PC-9 (cell line): ENCODE results near the gene ZSCAN25.

Experiments
- CTCF ChIP-seq: fragments of 200-600 bp; sonication (generic); conservative IDR thresholded peaks from 2 replicates; pipeline ENCODE4 v1.6.1; 2017; ENCODE audit warnings: mixed run types, antibody characterized with exemption, mild to moderate bottlenecking, moderate library complexity
- EZH2 ChIP-seq: fragments of 200-600 bp; sonication (generic); IDR thresholded peaks from 2 replicates; pipeline ENCODE4 v1.8.0; 2017; ENCODE audit warnings: antibody characterized with exemption, low read depth

- TF ChIP-seq CTCF: no peak
- TF ChIP-seq EZH2: no peak
Observed at GRCh38 chr7:99672573-99672972, 55.8 kb downstream of the ZSCAN25 start.
